NB4 (cell line): Measurements from ENCODE around the gene PLBD2.

Experiments used
- CTCF ChIP-seq: IDR thresholded peaks from one replicate; pipeline ENCODE4 v1.5.1; 2012; ENCODE audit warnings: low read depth, low read length
- MYC ChIP-seq: IDR thresholded peaks from 2 replicates; pipeline ENCODE4 v1.6.1; 2011; ENCODE audit warnings: low read depth, low read length
- POLR2A ChIP-seq: IDR thresholded peaks from 2 replicates; pipeline ENCODE4 v1.6.1; 2011; ENCODE audit warnings: mild to moderate bottlenecking; ENCODE audit not compliant: insufficient read length; ENCODE audit errors: extremely low read depth
- TF ChIP-seq, protein P1 (sequence below): IDR thresholded peaks from 2 replicates; pipeline ENCODE4 v1.6.1; 2011; ENCODE audit warnings: low read depth, low read length

DNA sequence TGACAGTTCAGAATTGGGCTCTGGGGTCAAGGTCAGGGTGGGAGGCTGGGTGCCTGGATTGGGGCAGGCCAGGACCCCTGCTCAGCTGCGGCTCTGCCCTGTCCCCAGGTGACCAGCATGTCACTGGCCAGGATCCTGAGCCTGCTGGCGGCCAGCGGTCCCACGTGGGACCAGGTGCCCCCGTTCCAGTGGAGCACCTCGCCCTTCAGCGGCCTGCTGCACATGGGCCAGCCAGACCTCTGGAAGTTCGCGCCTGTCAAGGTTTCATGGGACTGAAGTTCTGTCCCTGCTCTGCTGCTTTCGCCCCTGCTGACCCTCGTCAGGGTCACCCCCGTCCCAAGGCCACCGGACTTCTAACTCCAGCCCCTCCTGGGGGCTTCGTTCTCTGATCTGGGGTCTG, 30.0 kb downstream of the PLBD2 start:
- TF ChIP-seq CTCF: no peak
- no peak for TF ChIP-seq POLR2A
- TF ChIP-seq, protein P1, sequence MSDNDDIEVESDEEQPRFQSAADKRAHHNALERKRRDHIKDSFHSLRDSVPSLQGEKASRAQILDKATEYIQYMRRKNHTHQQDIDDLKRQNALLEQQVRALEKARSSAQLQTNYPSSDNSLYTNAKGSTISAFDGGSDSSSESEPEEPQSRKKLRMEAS: no peak
- TF ChIP-seq MYC: no peak
